Left forelimb (tissue), 1 donor: ENCODE data around the gene LIM2.
"Not testable (repeated sequence)": the region's sequence is repeated elsewhere in the genome, so short reads cannot be mapped to it uniquely, and the experiment has no call there.

Source experiments
- DNase-seq: peaks from one replicate; pipeline ENCODE4 v3.0.0-alpha.2; 2018; ENCODE audit warnings: low spot score

LIM2 gene

GRCh38 chr19:51387924-51388389, at the start of gene LIM2:
TSS of gene LIM2 (minus strand) at chr19:51387974. CDS start at chr19:51387443, 531 bp downstream.
- no peak for DNase-seq

GRCh38 chr19:51434456-51434855, 46.7 kb upstream of the LIM2 start:
- no peak for DNase-seq

GRCh38 chr19:51433043-51433442, 45.3 kb upstream of the LIM2 start:
- no peak for DNase-seq

DNA sequence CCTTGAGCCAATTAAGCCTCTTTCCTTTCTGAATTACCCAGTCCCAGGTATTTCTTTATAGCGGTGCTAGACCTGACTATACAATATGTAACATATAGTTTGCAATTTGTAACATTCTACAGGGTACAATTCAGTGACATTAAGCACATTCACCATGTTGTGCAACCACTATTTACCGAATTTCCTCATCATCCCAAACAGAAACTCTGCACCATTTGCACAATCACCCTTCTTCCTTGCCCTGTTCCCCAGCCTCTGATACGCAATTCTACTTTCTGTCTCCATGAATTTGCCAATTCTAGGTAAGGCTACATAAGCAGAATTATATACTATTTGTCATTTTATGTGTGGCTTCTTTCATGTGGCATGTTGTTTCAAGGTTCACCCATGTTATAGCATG, 43.4 kb upstream of the LIM2 start:
- no peak for DNase-seq

DNA sequence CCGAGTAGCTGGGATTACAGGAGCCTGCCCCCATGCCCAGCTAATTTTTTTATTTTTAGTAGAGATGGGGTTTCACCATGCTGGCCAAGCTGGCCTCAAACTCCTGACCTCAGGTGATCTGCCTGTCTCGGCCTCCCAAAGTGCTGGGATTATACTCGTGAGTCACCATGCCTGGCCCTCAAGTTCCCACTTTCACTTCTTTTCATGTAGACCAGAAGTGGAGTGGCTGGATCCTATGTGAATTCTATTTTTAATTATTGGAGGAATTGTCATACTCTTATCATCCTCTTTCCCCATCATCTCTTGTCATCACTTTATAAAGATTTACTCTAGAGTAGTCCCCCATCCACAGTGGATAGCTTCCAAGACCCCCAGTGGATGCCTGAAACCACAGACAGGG, 42.4 kb upstream of the LIM2 start:
- DNase-seq: no peak

DNA sequence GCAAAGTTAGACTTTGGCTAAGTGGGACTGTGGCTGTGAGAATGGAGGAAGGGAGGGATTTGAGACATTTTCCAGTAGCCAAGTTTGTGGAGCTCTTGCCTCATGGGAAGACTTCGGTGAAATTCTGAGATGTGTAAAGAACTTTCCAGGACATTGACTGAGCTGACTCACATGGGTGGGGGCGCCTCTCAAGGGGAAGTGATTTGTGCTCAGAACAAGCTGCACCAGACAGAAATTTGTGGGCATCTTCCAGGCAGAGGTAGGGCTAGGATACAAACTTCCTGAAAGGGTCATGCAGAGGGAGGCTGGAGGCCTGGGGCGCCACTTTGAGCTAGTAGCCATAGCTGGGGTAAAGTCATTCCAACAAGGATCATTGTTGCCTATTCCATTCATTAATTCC, 39.4 kb upstream of the LIM2 start:
- DNase-seq: no peak

- DNase-seq: peak; percentile 82
Observed at GRCh38 chr19:51422053-51422448, 34.3 kb upstream of the LIM2 start.

GRCh38 chr19:51421229-51422052, 33.7 kb upstream of the LIM2 start:
- DNase-seq: no peak

- DNase-seq: not testable (repeated sequence)
Observed at GRCh38 chr19:51420511-51420910, 32.7 kb upstream of the LIM2 start.

GRCh38 chr19:51418707-51419106, 30.9 kb upstream of the LIM2 start:
- DNase-seq: no peak

DNA sequence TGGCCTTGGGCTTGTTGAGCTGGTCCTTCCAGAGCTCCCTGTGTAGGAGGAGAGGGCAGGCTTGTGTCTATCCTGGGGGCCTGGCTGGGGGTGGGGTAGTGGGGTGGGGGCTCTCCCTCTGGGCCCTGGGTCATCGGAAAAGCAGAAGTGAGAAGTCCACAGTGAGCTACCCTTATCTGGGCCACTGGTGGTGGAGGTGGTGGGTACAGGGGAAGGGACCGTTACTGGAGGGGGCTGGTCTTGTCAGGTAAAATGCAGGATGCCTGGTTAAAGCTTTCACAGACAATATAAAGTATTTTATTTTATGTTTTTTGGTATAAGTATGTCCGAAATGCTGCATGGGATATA, 30.0 kb upstream of the LIM2 start:
- no peak for DNase-seq

DNA sequence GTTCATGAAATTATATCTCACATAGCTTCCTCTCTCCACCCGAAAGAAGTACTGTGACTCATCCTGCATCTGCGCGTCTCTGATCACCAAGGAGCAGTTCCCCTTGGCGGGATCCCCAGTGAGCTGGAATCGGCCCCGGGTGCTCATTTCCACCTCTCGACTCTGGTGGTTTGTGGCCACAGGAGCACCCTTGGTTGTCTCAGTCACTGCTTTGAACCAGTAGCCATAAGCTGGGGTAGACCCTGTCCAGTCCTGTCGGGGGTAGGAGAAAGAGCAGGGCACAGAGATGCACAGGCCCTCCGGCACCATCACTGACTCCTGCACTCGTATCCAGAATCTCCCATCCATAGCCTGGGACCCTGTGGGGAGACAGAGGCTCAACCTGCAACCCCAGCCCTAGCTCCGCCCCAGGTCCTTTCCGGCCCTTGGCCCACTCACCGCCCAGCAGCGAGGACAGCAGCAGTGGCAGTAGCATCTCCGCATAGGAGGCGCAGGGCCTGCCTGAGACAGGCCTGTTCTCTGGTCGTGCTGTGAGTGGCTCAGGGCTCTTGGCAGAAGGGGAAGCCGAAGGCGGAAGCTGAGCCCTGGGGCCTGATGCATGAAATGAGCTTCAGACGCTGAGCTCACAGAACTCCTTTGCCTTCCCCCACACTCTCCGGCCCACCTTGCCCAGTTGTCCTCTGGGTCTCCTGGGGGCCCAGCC, 29.5 kb upstream of the LIM2 start, which contains the start of gene SIGLEC10:
TSS of gene SIGLEC10 (minus strand) at position 536 of the 703 bp plus-strand sequence. CDS start at position 475, 61 bp downstream.
- no peak for DNase-seq

GRCh38 chr19:51416422-51416821, 28.6 kb upstream of the LIM2 start:
- DNase-seq: not testable (repeated sequence)

GRCh38 chr19:51415187-51415586, 27.4 kb upstream of the LIM2 start:
- DNase-seq: no peak

GRCh38 chr19:51410950-51411748, 23.4 kb upstream of the LIM2 start:
- no peak for DNase-seq

- DNase-seq: no peak
Observed at GRCh38 chr19:51407511-51408131, 19.8 kb upstream of the LIM2 start.

DNA sequence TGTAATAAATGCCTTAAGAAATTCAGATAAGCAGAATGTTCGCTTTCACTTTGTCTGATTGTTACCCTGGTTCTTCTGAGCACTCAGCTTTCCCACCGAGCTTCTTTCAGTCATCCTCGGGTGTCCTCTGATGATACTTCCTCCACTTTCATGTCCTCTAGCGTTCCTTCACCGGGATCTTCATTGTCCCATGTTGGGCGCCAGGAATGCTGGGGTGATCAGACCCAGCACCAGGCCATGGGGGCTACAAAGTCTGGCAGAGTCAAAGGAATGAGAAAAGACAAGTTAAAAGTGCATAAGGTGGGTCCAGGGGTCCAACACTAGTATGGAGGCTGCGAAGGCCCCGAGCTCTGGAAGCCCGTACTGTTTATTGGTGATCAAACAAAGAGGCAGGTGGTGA, 14.3 kb upstream of the LIM2 start:
- DNase-seq: no peak

DNA sequence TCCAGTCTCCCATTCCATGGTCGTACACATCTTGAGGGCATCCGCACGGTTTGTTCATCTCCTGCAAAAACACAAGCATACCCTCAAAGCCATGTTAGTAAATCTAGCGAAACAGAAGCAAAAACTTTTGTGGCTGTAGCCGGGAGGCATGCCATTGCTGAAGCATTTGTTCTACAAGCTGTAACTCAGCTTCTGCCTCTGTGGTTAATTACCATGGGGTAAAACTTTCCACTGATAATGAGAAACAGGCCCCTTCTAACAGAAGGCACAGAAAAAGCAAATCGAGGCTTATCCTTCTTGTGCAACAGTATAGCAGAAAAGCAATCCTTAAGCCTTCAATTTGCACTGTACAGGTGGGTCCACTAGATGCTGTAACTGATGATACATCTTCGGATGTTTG, 12.2 kb upstream of the LIM2 start:
- not testable (repeated sequence) for DNase-seq

DNA sequence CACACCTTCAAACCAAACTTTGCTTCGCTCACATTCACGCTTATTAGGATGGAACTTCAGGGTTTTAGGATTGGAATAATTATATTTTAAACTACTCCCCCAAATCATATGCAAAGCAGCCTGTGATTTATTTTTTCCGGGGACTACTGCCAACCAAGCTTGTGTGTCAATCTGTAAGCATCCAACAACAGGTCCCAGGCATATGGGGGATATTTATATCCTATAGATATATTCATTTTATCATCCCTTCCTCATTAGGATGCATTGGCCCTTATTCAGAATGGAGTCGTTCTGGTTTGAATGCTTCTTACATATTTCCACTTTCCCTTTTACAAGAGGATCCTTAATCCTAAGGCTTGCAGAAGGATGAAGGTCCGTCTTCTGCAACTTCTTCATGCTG, 11.5 kb upstream of the LIM2 start:
- no peak for DNase-seq

- no peak for DNase-seq
Observed at GRCh38 chr19:51398096-51398704, 10.4 kb upstream of the LIM2 start.

- not testable (repeated sequence) for DNase-seq
Observed at GRCh38 chr19:51397453-51397852, 9.7 kb upstream of the LIM2 start.

- DNase-seq: no peak
Observed at GRCh38 chr19:51396175-51396574, 8.4 kb upstream of the LIM2 start.
